ENCODE measurements around the gene TRPM3. TPM values are rescaled to one million over a fixed set of nuclear protein-coding genes. Genes with fewer than 3 reads are reported as not detected.

Gene TRPM3
- total RNA-seq, 1 donor from 2014 or later = not detected

DNA sequence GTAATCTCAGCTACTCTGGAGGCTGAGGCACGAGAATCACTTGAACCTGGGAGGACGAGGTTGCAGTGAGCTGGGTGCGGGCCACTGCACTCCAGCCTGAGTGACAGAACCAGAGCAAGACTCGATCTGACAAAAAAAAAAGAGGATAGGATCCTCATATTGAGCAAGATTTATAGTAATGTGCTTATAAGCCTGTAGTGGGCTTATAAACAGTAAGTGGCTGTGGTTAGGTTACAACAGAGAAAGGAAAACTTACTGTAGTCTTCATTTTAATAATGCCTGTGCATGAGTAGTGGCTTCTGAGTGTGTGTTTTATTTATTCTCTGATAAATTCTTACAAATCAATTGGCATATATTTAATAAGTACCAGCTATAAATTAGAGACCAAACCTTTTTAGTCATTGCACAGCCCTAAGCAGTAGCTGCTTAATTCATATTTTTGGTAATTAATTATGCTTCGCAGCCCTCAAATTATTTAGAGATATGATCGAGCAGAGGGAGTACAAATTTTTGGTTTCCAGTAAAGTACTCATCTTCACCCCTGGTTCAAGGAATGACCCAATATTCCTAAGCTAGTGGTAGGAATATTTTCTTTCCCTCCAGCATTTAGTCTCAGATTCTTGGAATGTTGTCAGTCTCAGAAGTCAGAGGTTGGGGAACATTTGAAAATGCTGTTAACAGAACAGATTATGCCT is 633.2 kb downstream of the TRPM3 start:
- H3K36me3 Mint-ChIP-seq (ENCODE audit: low read depth) = no peaks in the 10 kb centered on the region
- ChIA-PET CTCF (interaction anchor here (1.3 to 1.8 kb wide), 3 partner anchors 114 to 148 kb away, joined by 4 to 8 read pairs (median 7); no protein-coding TSS in a partner anchor), POLR2A (no interaction called here)
- peaks cover 4% of the 10 kb centered on the region for H3K4me1 Mint-ChIP-seq
- no peak overlapping the region for H3K27ac Mint-ChIP-seq
- no peak for ATAC-seq (ENCODE audit: low read depth)
- TF ChIP-seq, protein P1, sequence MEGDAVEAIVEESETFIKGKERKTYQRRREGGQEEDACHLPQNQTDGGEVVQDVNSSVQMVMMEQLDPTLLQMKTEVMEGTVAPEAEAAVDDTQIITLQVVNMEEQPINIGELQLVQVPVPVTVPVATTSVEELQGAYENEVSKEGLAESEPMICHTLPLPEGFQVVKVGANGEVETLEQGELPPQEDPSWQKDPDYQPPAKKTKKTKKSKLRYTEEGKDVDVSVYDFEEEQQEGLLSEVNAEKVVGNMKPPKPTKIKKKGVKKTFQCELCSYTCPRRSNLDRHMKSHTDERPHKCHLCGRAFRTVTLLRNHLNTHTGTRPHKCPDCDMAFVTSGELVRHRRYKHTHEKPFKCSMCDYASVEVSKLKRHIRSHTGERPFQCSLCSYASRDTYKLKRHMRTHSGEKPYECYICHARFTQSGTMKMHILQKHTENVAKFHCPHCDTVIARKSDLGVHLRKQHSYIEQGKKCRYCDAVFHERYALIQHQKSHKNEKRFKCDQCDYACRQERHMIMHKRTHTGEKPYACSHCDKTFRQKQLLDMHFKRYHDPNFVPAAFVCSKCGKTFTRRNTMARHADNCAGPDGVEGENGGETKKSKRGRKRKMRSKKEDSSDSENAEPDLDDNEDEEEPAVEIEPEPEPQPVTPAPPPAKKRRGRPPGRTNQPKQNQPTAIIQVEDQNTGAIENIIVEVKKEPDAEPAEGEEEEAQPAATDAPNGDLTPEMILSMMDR (IDR thresholded peaks at IDR 0.05) = no peak
- H3K9me3 Mint-ChIP-seq = no peaks in the 10 kb centered on the region
- H3K27me3 Mint-ChIP-seq = peaks cover 25% of the 10 kb centered on the region
- intact Hi-C loops (cut with micrococcal nuclease) = no loop called here
- no peak overlapping the region for H3K4me3 Mint-ChIP-seq
- DNase-seq = no peak

DNA sequence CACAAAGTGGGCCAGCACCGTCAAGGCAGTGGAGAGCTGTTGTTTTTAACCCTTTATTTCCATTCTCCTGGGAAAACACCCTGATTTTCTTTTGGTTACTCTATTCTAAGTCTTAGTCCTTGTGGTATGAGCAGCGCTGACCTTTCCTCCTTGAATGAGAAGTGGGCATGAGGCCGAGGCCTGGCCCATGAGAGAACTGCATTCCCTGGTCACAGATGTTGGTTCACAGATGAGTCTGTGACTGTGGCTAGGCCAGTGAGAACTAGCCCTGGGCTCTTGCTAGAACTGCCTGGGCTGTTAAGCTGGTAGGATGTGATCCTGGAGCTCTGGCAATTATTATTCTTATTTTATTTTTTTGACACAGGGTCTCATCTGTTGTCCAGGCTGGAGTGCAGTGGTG is 635.3 kb downstream of the TRPM3 start:
- no peak for ATAC-seq (ENCODE audit: low read depth)

DNA sequence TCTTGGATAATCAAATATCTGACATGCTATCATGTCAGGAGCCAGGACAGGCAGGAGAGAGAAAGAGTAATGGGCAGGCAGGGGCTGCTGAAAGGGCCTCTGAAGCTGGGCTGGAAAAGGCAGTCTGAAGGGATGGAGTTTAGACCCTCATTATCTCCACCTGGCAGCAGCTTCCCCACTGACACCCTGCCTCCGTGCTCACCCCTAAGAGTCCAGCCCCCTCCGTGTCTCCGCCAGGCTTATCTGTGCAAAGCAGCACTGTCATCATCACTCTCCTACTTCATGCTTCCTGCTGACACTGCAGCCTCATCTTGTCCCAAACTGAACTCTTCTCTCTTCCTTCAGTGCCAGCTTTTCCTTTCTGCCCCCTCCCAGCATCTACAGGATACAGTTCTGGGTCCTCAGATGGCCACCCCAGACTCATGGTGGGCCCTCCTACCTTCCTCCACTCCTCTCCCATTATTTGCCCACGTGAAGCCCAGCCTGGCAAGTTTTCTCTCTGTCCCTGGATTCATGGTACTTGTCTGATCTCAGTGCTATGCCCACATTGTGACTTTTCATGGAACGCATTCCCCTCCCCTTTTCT is 636.1 kb downstream of the TRPM3 start:
- H3K9me3 Mint-ChIP-seq = no peaks in the 10 kb centered on the region
- no peak overlapping the region for H3K4me3 Mint-ChIP-seq
- intact Hi-C loops (cut with micrococcal nuclease) = no loop called here
- no peak overlapping the region for H3K27ac Mint-ChIP-seq
- H3K27me3 Mint-ChIP-seq = peaks cover 18% of the 10 kb centered on the region
- ATAC-seq (ENCODE audit: low read depth) = no peak
- no peaks in the 10 kb centered on the region for H3K4me1 Mint-ChIP-seq
- DNase-seq = no peak
- TF ChIP-seq, protein P1 (IDR thresholded peaks at IDR 0.05) = no peak
- H3K36me3 Mint-ChIP-seq (ENCODE audit: low read depth) = no peaks in the 10 kb centered on the region
- POLR2A ChIA-PET = no interaction called here
- CTCF ChIA-PET = interaction anchor here (0.7 to 3.6 kb wide), 13 partner anchors 10 to 145 kb away, joined by 3 to 47 read pairs (median 4); partner anchors contain the start of gene KLF9

More for the DNA sequence above, 635.3 kb downstream of the TRPM3 start:
- TF ChIP-seq, protein P1 (IDR thresholded peaks at IDR 0.05) = no peak
- no peak for DNase-seq
- H3K9me3 Mint-ChIP-seq = no peaks in the 10 kb centered on the region
- H3K27ac Mint-ChIP-seq = no peak overlapping the region
- no peaks in the 10 kb centered on the region for H3K4me1 Mint-ChIP-seq
- intact Hi-C loops (cut with micrococcal nuclease) = no loop called here
- H3K36me3 Mint-ChIP-seq (ENCODE audit: low read depth) = no peaks in the 10 kb centered on the region
- ChIA-PET CTCF (interaction anchor here (3.0 to 3.6 kb wide), 2 partner anchors 115 to 146 kb away, joined by 28 to 47 read pairs; no protein-coding TSS in a partner anchor), POLR2A (no interaction called here)
- H3K4me3 Mint-ChIP-seq = no peak overlapping the region
- peaks cover 24% of the 10 kb centered on the region for H3K27me3 Mint-ChIP-seq

DNA sequence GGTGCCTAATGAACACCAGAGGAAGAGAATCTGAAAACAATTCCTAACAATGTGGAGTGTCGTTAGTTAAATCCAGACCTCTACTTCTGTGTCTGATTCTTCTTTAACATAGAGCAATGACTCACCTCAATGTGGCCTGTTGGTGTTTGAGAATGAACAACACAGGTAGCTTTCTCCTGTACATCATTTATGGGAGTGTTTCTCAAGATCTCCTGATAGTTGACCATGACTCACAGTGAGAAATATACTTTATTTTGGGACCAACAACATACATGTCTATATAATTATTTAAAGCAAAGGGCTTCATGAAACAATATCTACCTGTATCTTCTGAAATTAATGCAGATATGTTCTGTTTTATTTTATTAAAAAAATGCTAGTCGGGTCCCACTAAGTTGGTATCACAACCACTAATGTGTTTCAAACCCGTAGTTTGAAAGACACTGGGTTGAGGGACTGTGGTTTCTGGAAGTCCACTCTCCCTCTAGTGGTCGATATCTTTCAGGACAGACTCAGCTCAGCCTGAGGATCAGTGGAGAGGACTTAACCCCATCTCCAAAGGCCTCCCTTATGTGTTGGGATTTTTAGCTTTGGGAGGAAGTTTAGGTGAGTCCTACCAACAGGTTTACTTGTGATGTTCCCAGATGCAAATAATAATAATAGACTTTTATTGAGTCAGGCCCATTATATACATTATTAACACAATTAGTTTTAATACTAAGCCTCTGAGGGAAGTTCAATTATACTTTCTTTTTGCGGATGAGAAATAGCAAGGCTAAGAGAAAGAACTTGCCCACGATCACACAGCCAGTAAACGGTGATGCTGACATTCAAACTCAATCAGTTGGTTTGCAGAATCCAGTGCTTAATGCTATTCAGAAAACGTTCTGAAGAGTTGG is 636.9 kb downstream of the TRPM3 start:
- H3K9me3 Mint-ChIP-seq = no peaks in the 10 kb centered on the region
- no peaks in the 10 kb centered on the region for H3K36me3 Mint-ChIP-seq (ENCODE audit: low read depth)
- intact Hi-C loops (cut with micrococcal nuclease) = loop anchor here (1.0 to 5.0 kb wide), 7 partner anchors 64 to 512 kb away; no protein-coding TSS in a partner anchor
- POLR2A ChIA-PET = no interaction called here
- ATAC-seq (ENCODE audit: low read depth) (peak; percentile 85), DNase-seq (no peak)
- H3K27ac Mint-ChIP-seq = no peak overlapping the region
- H3K4me1 Mint-ChIP-seq = no peaks in the 10 kb centered on the region
- no peak overlapping the region for H3K4me3 Mint-ChIP-seq
- peaks cover 16% of the 10 kb centered on the region for H3K27me3 Mint-ChIP-seq
- TF ChIP-seq, protein P1 (IDR thresholded peaks at IDR 0.05) = peak; percentile 8
- CTCF ChIA-PET = interaction anchor here (0.7 to 3.6 kb wide), 14 partner anchors 11 to 144 kb away, joined by 3 to 47 read pairs (median 4); partner anchors contain the start of gene KLF9

All from activated B cell treated with CpG ODN at 0.5 μM for 24 hours (primary cell).